Natural killer cell treated with Interleukin-12 subunit alpha and Interleukin-12 subunit beta and Interleukin-15 and Interleukin-18, amount 100 ng/mL, for 72 hours (primary cell): ENCODE data around the gene HECW1. TPM values are rescaled to one million over a fixed set of nuclear protein-coding genes. Genes with fewer than 3 reads are reported as not detected.
"Not testable (repeated sequence)": the region's sequence is repeated elsewhere in the genome, so short reads cannot be mapped to it uniquely, and the experiment has no call there.

Experiments used
- ATAC-seq, 2 donors: fragments of 150-1000 bp; cut with Tn5 transposase in 1 of 2; sonication (Bioruptor Pico), chemical (Tn5 transposase) in 1 of 2; 2 replicates each; pipeline ENCODE4 v1.10.0; 2021
- DNase-seq: peaks from one replicate; pipeline ENCODE4 v3.0.0; 2022; ENCODE audit warnings: low spot score
- H3K27ac Mint-ChIP-seq, 2 donors: 1 replicate in 1 of 2; 2 replicates in 1 of 2; pipeline ENCODE4 v1.8.0; 2022; ENCODE audit warnings: mixed read lengths in 2 of 2, mild to moderate bottlenecking in 1 of 2, moderate library complexity in 1 of 2
- H3K27me3 Mint-ChIP-seq, 2 donors: 1 replicate in 1 of 2; 2 replicates in 1 of 2; pipeline ENCODE4 v1.8.0; 2022; ENCODE audit warnings: mixed read lengths in 2 of 2
- H3K36me3 Mint-ChIP-seq: one replicate; pipeline ENCODE4 v1.8.0; 2022; ENCODE audit warnings: mixed read lengths
- H3K4me1 Mint-ChIP-seq, 2 donors: 1 replicate in 1 of 2; 2 replicates in 1 of 2; pipeline ENCODE4 v1.8.0; 2022; ENCODE audit warnings: low read depth in 2 of 2, mixed read lengths in 2 of 2, mild to moderate bottlenecking in 1 of 2
- H3K4me3 Mint-ChIP-seq: one replicate; pipeline ENCODE4 v1.8.0; 2022; ENCODE audit warnings: mixed read lengths
- H3K9me3 Mint-ChIP-seq: 2 replicates; pipeline ENCODE4 v1.8.0; 2022; ENCODE audit warnings: mixed read lengths
- total RNA-seq, 2 donors: library from RNA; stranded (reverse); gene quantifications; one replicate each; pipeline ENCODE4 v1.2.3, GENCODE V29; 2022

Gene HECW1
- total RNA-seq, 2 donors from 2014 or later, result not detected

- no peaks in the 10 kb centered on the region for H3K9me3 Mint-ChIP-seq
- peak overlapping the region; percentile 27 to 61 for H3K27ac Mint-ChIP-seq
- ATAC-seq (no peak), DNase-seq (no peak)
- no peaks in the 10 kb centered on the region for H3K36me3 Mint-ChIP-seq
- H3K4me1 Mint-ChIP-seq, result peaks cover 15 to 32% of the 10 kb centered on the region in 2 donors
- no peak overlapping the region for H3K4me3 Mint-ChIP-seq
- peaks cover 8 to 11% of the 10 kb centered on the region in 2 donors for H3K27me3 Mint-ChIP-seq
Observed at GRCh38 chr7:43570688-43571365, 458.4 kb downstream of the HECW1 start.

- peaks cover 8 to 9% of the 10 kb centered on the region in 2 donors for H3K27me3 Mint-ChIP-seq
- peaks cover 19 to 32% of the 10 kb centered on the region in 2 donors for H3K4me1 Mint-ChIP-seq
- H3K9me3 Mint-ChIP-seq, result no peaks in the 10 kb centered on the region
- no peaks in the 10 kb centered on the region for H3K36me3 Mint-ChIP-seq
- ATAC-seq, result peak; percentile 96 to 98
- peak; percentile 61 for DNase-seq
- H3K27ac Mint-ChIP-seq, result peak overlapping the region; percentile 81 to 87
- H3K4me3 Mint-ChIP-seq, result peak overlapping the region; percentile 60
Observed at GRCh38 chr7:43572516-43573049, 460.1 kb downstream of the HECW1 start.

GRCh38 chr7:43573832-43574231, 461.4 kb downstream of the HECW1 start:
- H3K27me3 Mint-ChIP-seq, ATAC-seq, DNase-seq, H3K9me3 Mint-ChIP-seq, H3K4me3 Mint-ChIP-seq, H3K36me3 Mint-ChIP-seq: not testable (repeated sequence)
- peak overlapping the region in 1 of 2 donors; percentile 81 for H3K27ac Mint-ChIP-seq
- H3K4me1 Mint-ChIP-seq, result peaks cover 19 to 23% of the 10 kb centered on the region in 2 donors

- H3K27ac Mint-ChIP-seq, result no peak overlapping the region
- peaks cover 3 to 4% of the 10 kb centered on the region in 2 donors for H3K27me3 Mint-ChIP-seq
- ATAC-seq (no peak), DNase-seq (no peak)
- no peaks in the 10 kb centered on the region for H3K36me3 Mint-ChIP-seq
- no peak overlapping the region for H3K4me3 Mint-ChIP-seq
- H3K4me1 Mint-ChIP-seq, result peaks cover 13 to 14% of the 10 kb centered on the region in 2 donors
- no peaks in the 10 kb centered on the region for H3K9me3 Mint-ChIP-seq
Observed at GRCh38 chr7:43575506-43575905, 463.1 kb downstream of the HECW1 start.

- Mint-ChIP-seq H3K36me3 (no peaks in the 10 kb centered on the region), H3K27ac (no peak overlapping the region), H3K27me3 (peaks cover 7 to 8% of the 10 kb centered on the region in 2 donors), H3K4me1 (peaks cover 6 to 10% of the 10 kb centered on the region in 2 donors), H3K4me3 (no peak overlapping the region), H3K9me3 (no peaks in the 10 kb centered on the region)
- no peak for DNase-seq
- no peak for ATAC-seq
Observed at GRCh38 chr7:43576241-43576640, 463.8 kb downstream of the HECW1 start.

- Mint-ChIP-seq H3K27ac (peak overlapping the region in 1 of 2 donors; percentile 32), H3K4me1 (peaks cover 9 to 13% of the 10 kb centered on the region in 2 donors), H3K27me3 (peaks cover 13 to 17% of the 10 kb centered on the region in 2 donors), H3K9me3 (no peaks in the 10 kb centered on the region), H3K36me3 (no peaks in the 10 kb centered on the region), H3K4me3 (no peak overlapping the region)
- DNase-seq (no peak), ATAC-seq (no peak)
Observed at GRCh38 chr7:43577485-43577951, 465.1 kb downstream of the HECW1 start.

GRCh38 chr7:43582503-43583423, 470.3 kb downstream of the HECW1 start, which contains the start of gene STK17A:
TSS of gene STK17A (plus strand) at chr7:43583108. CDS start at chr7:43583244, 136 bp downstream.
- ATAC-seq, result peak; percentile 92 to 93
- peaks cover 13 to 17% of the 10 kb centered on the region in 2 donors for H3K27me3 Mint-ChIP-seq
- H3K9me3 Mint-ChIP-seq, result no peaks in the 10 kb centered on the region
- H3K27ac Mint-ChIP-seq, result peak within 1 kb of the TSS; percentile 91 to 93
- H3K36me3 Mint-ChIP-seq, result peaks cover 10% of the 10 kb centered on the region
- DNase-seq, result peak; percentile 94
- H3K4me3 Mint-ChIP-seq, result peak within 1 kb of the TSS; percentile 96
- H3K4me1 Mint-ChIP-seq, result peaks cover 23 to 40% of the 10 kb centered on the region in 2 donors

- ATAC-seq, result peak; percentile 36 to 37
- no peaks in the 10 kb centered on the region for H3K9me3 Mint-ChIP-seq
Observed at GRCh38 chr7:43583424-43584194, 471.2 kb downstream of the HECW1 start.

GRCh38 chr7:43584195-43584586, 471.7 kb downstream of the HECW1 start:
- peak overlapping the region; percentile 91 to 93 for H3K27ac Mint-ChIP-seq
- DNase-seq (no peak), ATAC-seq (no peak)
- peaks cover 10 to 17% of the 10 kb centered on the region in 2 donors for H3K27me3 Mint-ChIP-seq
- no peaks in the 10 kb centered on the region for H3K9me3 Mint-ChIP-seq
- peaks cover 10% of the 10 kb centered on the region for H3K36me3 Mint-ChIP-seq
- peaks cover 33 to 53% of the 10 kb centered on the region in 2 donors for H3K4me1 Mint-ChIP-seq
- peak overlapping the region; percentile 96 for H3K4me3 Mint-ChIP-seq

More at GRCh38 chr7:43583424-43584194, 471.2 kb downstream of the HECW1 start:
- H3K36me3 Mint-ChIP-seq, result peaks cover 10% of the 10 kb centered on the region
- H3K27me3 Mint-ChIP-seq, result peaks cover 13 to 17% of the 10 kb centered on the region in 2 donors
- DNase-seq, result peak; percentile 69
- peaks cover 28 to 47% of the 10 kb centered on the region in 2 donors for H3K4me1 Mint-ChIP-seq
- H3K4me3 Mint-ChIP-seq, result peak overlapping the region; percentile 96
- peak overlapping the region; percentile 91 to 93 for H3K27ac Mint-ChIP-seq

GRCh38 chr7:43584733-43585132, 472.3 kb downstream of the HECW1 start:
- DNase-seq, ATAC-seq, H3K36me3 Mint-ChIP-seq, H3K9me3 Mint-ChIP-seq: not testable (repeated sequence)
- Mint-ChIP-seq H3K27me3 (peaks cover 10 to 17% of the 10 kb centered on the region in 2 donors), H3K4me3 (peak overlapping the region; percentile 96), H3K27ac (peak overlapping the region; percentile 91 to 93), H3K4me1 (peaks cover 38 to 59% of the 10 kb centered on the region in 2 donors)

GRCh38 chr7:43585562-43585961, 473.1 kb downstream of the HECW1 start:
- no peak for DNase-seq
- H3K4me1 Mint-ChIP-seq, result peaks cover 43 to 65% of the 10 kb centered on the region in 2 donors
- ATAC-seq, result no peak

GRCh38 chr7:43586251-43586900, 473.9 kb downstream of the HECW1 start:
- Mint-ChIP-seq H3K4me1 (peaks cover 49 to 73% of the 10 kb centered on the region in 2 donors), H3K9me3 (no peaks in the 10 kb centered on the region), H3K27ac (peak overlapping the region; percentile 91 to 93), H3K4me3 (peak overlapping the region; percentile 96), H3K27me3 (peaks cover 6 to 8% of the 10 kb centered on the region in 2 donors), H3K36me3 (peaks cover 10% of the 10 kb centered on the region)
- ATAC-seq, result no peak
- DNase-seq, result no peak

More at GRCh38 chr7:43585562-43585961, 473.1 kb downstream of the HECW1 start:
- peaks cover 10 to 16% of the 10 kb centered on the region in 2 donors for H3K27me3 Mint-ChIP-seq
- peak overlapping the region; percentile 96 for H3K4me3 Mint-ChIP-seq
- H3K27ac Mint-ChIP-seq, result peak overlapping the region; percentile 91 to 93
- H3K36me3 Mint-ChIP-seq, result peaks cover 10% of the 10 kb centered on the region
- no peaks in the 10 kb centered on the region for H3K9me3 Mint-ChIP-seq
